ENCODE data around the gene GPA33. TPM values are rescaled to one million over a fixed set of nuclear protein-coding genes. Genes with fewer than 3 reads are reported as not detected.

GPA33 gene
- polyA plus RNA-seq, 2 of the 4 experiments (the other 2 are of a cell fraction), result not detected

DNA sequence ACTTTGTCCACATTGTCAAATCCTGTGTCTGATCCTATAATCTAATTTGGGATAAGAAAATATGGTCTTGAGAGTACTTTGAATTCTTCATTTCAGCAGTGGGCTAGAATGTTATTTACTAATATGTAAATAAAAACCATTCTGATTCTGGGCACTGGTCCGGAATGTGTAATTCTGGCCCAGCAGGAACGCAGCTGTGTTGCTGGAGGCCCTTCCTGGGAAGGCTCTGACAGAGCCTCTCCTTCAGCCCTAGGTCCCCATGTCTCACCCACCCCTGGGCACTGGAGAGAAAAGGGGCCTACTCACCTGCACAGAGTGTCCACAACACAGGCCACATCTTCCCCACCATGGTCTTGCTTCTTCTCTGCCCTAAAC, 251 bp downstream of the GPA33 start (continued):
- no peak for TF ChIP-seq CHD4 (IDR thresholded peaks at IDR 0.05; ENCODE audit: borderline replicate concordance)
- no peak for TF ChIP-seq FOXS1 (CRISPR knock-in tag; IDR thresholded peaks at IDR 0.05)

- Histone ChIP-seq H3K4me2 (no peak overlapping the region), H3K27ac (no peak overlapping the region), H3K4me1 (no peaks in the 10 kb centered on the region), H3K9me3 (no peaks in the 10 kb centered on the region), H3K4me3 (no peak overlapping the region)
- no peak for ATAC-seq
- TF ChIP-seq JUN (IDR thresholded peaks at IDR 0.05), result no peak
- no peak for TF ChIP-seq ELK1 (IDR thresholded peaks at IDR 0.05; ENCODE audit: low read depth, low read length)
- TF ChIP-seq MAFK (IDR thresholded peaks at IDR 0.05; ENCODE audit: partially characterized antibody), result no peak
- TF ChIP-seq, protein P1, sequence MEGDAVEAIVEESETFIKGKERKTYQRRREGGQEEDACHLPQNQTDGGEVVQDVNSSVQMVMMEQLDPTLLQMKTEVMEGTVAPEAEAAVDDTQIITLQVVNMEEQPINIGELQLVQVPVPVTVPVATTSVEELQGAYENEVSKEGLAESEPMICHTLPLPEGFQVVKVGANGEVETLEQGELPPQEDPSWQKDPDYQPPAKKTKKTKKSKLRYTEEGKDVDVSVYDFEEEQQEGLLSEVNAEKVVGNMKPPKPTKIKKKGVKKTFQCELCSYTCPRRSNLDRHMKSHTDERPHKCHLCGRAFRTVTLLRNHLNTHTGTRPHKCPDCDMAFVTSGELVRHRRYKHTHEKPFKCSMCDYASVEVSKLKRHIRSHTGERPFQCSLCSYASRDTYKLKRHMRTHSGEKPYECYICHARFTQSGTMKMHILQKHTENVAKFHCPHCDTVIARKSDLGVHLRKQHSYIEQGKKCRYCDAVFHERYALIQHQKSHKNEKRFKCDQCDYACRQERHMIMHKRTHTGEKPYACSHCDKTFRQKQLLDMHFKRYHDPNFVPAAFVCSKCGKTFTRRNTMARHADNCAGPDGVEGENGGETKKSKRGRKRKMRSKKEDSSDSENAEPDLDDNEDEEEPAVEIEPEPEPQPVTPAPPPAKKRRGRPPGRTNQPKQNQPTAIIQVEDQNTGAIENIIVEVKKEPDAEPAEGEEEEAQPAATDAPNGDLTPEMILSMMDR (IDR thresholded peaks at IDR 0.05), result no peak
- TF ChIP-seq ZFP36 (IDR thresholded peaks at IDR 0.05; ENCODE audit: borderline replicate concordance, partially characterized antibody), result no peak
- no peak for TF ChIP-seq MYC (IDR thresholded peaks at IDR 0.05; ENCODE audit: borderline replicate concordance, low read length)
- TF ChIP-seq POLR2AphosphoS2 (conservative IDR thresholded peaks at IDR 0.05; ENCODE audit: low read length), result no peak
- TF ChIP-seq POLR2A (IDR thresholded peaks at IDR 0.05; ENCODE audit: low read length), result no peak
- no peak for TF ChIP-seq RAD21 (conservative IDR thresholded peaks at IDR 0.05 in 1 of 2, IDR thresholded peaks at IDR 0.05 in 1 of 2)
- no peak for TF ChIP-seq ATOH8 (CRISPR knock-in tag; IDR thresholded peaks at IDR 0.05; ENCODE audit: low read depth)
- no peak for TF ChIP-seq NFE2L2 (conservative IDR thresholded peaks at IDR 0.05; ENCODE audit: low read length)
- TF ChIP-seq GATA3 (IDR thresholded peaks at IDR 0.05; ENCODE audit: borderline replicate concordance), result no peak
- TF ChIP-seq HOXB13 (CRISPR knock-in tag; IDR thresholded peaks at IDR 0.05; ENCODE audit: low read depth), result no peak
- no peak for TF ChIP-seq E2F6 (IDR thresholded peaks at IDR 0.05; ENCODE audit: borderline replicate concordance, low read depth)
- no peak for DNase-seq (ENCODE audit: low read depth in 1 of 2, low spot score in 1 of 2)
- POLR2A ChIA-PET, result no interaction called here
- CTCF ChIA-PET, result interaction anchor here (0.6 to 2.7 kb wide), 5 partner anchors 22 to 295 kb away, joined by 3 to 7 read pairs (median 3); no protein-coding TSS in a partner anchor
- WGBS (ENCODE audit: missing lambda C conversion rate), result 34% methylated on average over 6 of the region's 6 CpGs
- no peak for FAIRE-seq
These were observed 1.3 kb downstream of the GPA33 start for GRCh38 chr1:167088746-167089417.

- no peak overlapping the region for H3K4me2 ChIP-seq
- H3K4me3 ChIP-seq, result no peak overlapping the region
- FAIRE-seq, result no peak
- WGBS (ENCODE audit: missing lambda C conversion rate), result 49% methylated on average over 3 of the region's 3 CpGs
- H3K27ac ChIP-seq, result no peak overlapping the region
- DNase-seq (ENCODE audit: low read depth in 1 of 2, low spot score in 1 of 2), result no peak
- ChIA-PET CTCF (interaction anchor here (1.0 to 2.7 kb wide), 2 partner anchors 20 to 27 kb away, joined by 6 to 7 read pairs; no protein-coding TSS in a partner anchor), POLR2A (no interaction called here)
- no peak for ATAC-seq
- H3K9me3 ChIP-seq, result no peaks in the 10 kb centered on the region
- H3K4me1 ChIP-seq, result peaks cover 15% of the 10 kb centered on the region
- no peak for TF ChIP-seq FOXS1 (CRISPR knock-in tag; IDR thresholded peaks at IDR 0.05)
- TF ChIP-seq RAD21 (conservative IDR thresholded peaks at IDR 0.05 in 1 of 2, IDR thresholded peaks at IDR 0.05 in 1 of 2), result no peak
- no peak for TF ChIP-seq HOXB13 (CRISPR knock-in tag; IDR thresholded peaks at IDR 0.05; ENCODE audit: low read depth)
- no peak for TF ChIP-seq SREBF2 (IDR thresholded peaks at IDR 0.05)
- TF ChIP-seq FOSB (CRISPR knock-in tag; IDR thresholded peaks at IDR 0.05), result no peak
- no peak for TF ChIP-seq MAZ (IDR thresholded peaks at IDR 0.05; ENCODE audit: borderline replicate concordance, low read depth, low read length)
These were observed 3.4 kb downstream of the GPA33 start for GRCh38 chr1:167086768-167087167.
